Measurements from ENCODE around the gene SGCD.

GRCh38 chr5:156800929-156801328, 474.0 kb downstream of the SGCD start:
- TF ChIP-seq EP300 (IDR thresholded peaks at IDR 0.05; ENCODE audit: low read depth) (no peak), POLR2AphosphoS5 (IDR thresholded peaks at IDR 0.05) (no peak), CTCF (IDR thresholded peaks at IDR 0.05) (no peak)

Data from transverse colon (tissue), 4 donors.